ENCODE data around the gene HS3ST1. TPM values are rescaled to one million over a fixed set of nuclear protein-coding genes. Genes with fewer than 3 reads are reported as not detected.

The HS3ST1 gene
- total RNA-seq, 1 experiment from 2014 or later, result 0.21 TPM

GRCh38 chr4:11470438-11471045, 41.8 kb upstream of the HS3ST1 start:
- intact Hi-C loops (cut with micrococcal nuclease; ENCODE audit: unreplicated experiment), result no loop called here
- TF ChIP-seq, protein P1, sequence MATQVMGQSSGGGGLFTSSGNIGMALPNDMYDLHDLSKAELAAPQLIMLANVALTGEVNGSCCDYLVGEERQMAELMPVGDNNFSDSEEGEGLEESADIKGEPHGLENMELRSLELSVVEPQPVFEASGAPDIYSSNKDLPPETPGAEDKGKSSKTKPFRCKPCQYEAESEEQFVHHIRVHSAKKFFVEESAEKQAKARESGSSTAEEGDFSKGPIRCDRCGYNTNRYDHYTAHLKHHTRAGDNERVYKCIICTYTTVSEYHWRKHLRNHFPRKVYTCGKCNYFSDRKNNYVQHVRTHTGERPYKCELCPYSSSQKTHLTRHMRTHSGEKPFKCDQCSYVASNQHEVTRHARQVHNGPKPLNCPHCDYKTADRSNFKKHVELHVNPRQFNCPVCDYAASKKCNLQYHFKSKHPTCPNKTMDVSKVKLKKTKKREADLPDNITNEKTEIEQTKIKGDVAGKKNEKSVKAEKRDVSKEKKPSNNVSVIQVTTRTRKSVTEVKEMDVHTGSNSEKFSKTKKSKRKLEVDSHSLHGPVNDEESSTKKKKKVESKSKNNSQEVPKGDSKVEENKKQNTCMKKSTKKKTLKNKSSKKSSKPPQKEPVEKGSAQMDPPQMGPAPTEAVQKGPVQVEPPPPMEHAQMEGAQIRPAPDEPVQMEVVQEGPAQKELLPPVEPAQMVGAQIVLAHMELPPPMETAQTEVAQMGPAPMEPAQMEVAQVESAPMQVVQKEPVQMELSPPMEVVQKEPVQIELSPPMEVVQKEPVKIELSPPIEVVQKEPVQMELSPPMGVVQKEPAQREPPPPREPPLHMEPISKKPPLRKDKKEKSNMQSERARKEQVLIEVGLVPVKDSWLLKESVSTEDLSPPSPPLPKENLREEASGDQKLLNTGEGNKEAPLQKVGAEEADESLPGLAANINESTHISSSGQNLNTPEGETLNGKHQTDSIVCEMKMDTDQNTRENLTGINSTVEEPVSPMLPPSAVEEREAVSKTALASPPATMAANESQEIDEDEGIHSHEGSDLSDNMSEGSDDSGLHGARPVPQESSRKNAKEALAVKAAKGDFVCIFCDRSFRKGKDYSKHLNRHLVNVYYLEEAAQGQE (IDR thresholded peaks at IDR 0.05; ENCODE audit: insufficient read depth in 1 of 2, low read depth in 2 of 2, low read length in 1 of 2), result no peak
- TF ChIP-seq SIN3A (IDR thresholded peaks at IDR 0.05; ENCODE audit: borderline replicate concordance, insufficient read depth, low read depth, low read length) (no peak), TCF7L2 (IDR thresholded peaks at IDR 0.05; ENCODE audit: low read depth, low read length) (no peak), POLR2AphosphoS5 (IDR thresholded peaks at IDR 0.05; ENCODE audit: low read depth, low read length) (no peak), CTCF (IDR thresholded peaks at IDR 0.05) (no peak)
- no peak overlapping the region for H3K4me3 ChIP-seq (ENCODE audit: low read depth in 2 of 2, low read length in 2 of 2)
- no peak for DNase-seq (ENCODE audit: low read depth, low spot score)
- in situ Hi-C loops (cut with HindIII; ENCODE audit: low pct_unique_long_range_greater_than_20kb, low sequenced_read_pairs), result no loop called here
- ATAC-seq, result no peak
- ChIA-PET POLR2A (no interaction called here), CTCF (no interaction called here)
- no peak overlapping the region for H3K27ac ChIP-seq (ENCODE audit: low read length)
- no peaks in the 10 kb centered on the region for H3K4me1 ChIP-seq (ENCODE audit: control insufficient read depth, insufficient read depth, low read length)
- no peaks in the 10 kb centered on the region for H3K36me3 ChIP-seq (ENCODE audit: control insufficient read depth, insufficient read depth, low read length)
- H3K9me3 ChIP-seq (ENCODE audit: control insufficient read depth, insufficient read depth, low read depth, low read length), result no peaks in the 10 kb centered on the region
- no TSS peak for BruUV-seq (replicated peaks)
- no peaks in the 10 kb centered on the region for H3K27me3 ChIP-seq (ENCODE audit: control insufficient read depth, insufficient read depth, low read length)

- Histone ChIP-seq H3K27me3 (ENCODE audit: control insufficient read depth, insufficient read depth, low read length) (no peaks in the 10 kb centered on the region), H3K9me3 (ENCODE audit: control insufficient read depth, insufficient read depth, low read depth, low read length) (no peaks in the 10 kb centered on the region), H3K4me3 (ENCODE audit: low read depth in 2 of 2, low read length in 2 of 2) (no peak overlapping the region), H3K27ac (ENCODE audit: low read length) (no peak overlapping the region), H3K36me3 (ENCODE audit: control insufficient read depth, insufficient read depth, low read length) (no peaks in the 10 kb centered on the region), H3K4me1 (ENCODE audit: control insufficient read depth, insufficient read depth, low read length) (no peaks in the 10 kb centered on the region)
- intact Hi-C loops (cut with micrococcal nuclease; ENCODE audit: unreplicated experiment) (no loop called here), in situ Hi-C loops (cut with HindIII; ENCODE audit: low pct_unique_long_range_greater_than_20kb, low sequenced_read_pairs) (no loop called here)
- no peak for ATAC-seq
- ChIA-PET POLR2A (no interaction called here), CTCF (no interaction called here)
- no peak for DNase-seq (ENCODE audit: low read depth, low spot score)
- TF ChIP-seq POLR2AphosphoS5 (IDR thresholded peaks at IDR 0.05; ENCODE audit: low read depth, low read length) (no peak), CTCF (IDR thresholded peaks at IDR 0.05) (no peak), TCF7L2 (IDR thresholded peaks at IDR 0.05; ENCODE audit: low read depth, low read length) (no peak), SIN3A (IDR thresholded peaks at IDR 0.05; ENCODE audit: borderline replicate concordance, insufficient read depth, low read depth, low read length) (no peak)
- TF ChIP-seq, protein P1 (IDR thresholded peaks at IDR 0.05; ENCODE audit: insufficient read depth in 1 of 2, low read depth in 2 of 2, low read length in 1 of 2), result no peak
- BruUV-seq (replicated peaks), result no TSS peak
Measured at GRCh38 chr4:11469650-11470437, 41.1 kb upstream of the HS3ST1 start.

Data from Panc1 (cell line).